Panc1 (cell line): ENCODE results near the gene ZBTB18. TPM values are rescaled to one million over a fixed set of nuclear protein-coding genes. Genes with fewer than 3 reads are reported as not detected.

Experiments used
- ATAC-seq: fragments of 200-7000 bp; cut with Tn5 transposase; 2 replicates; pipeline ENCODE4 v1.9.1; 2020; ENCODE audit warnings: mild to moderate bottlenecking, moderate library complexity
- BruUV-seq: library from RNA; stranded (reverse); fragments of 400-500 nt; replicated peaks from 2 replicates; lab custom pipeline; 2021; lab: Mats Ljungman, UMichigan
- CTCF ChIA-PET: fragments of 300-600 bp; sonication (Branson Sonifier 250); formaldehyde crosslinking; loops from one replicate; lab custom pipeline; 2022; ENCODE audit warnings: antibody characterized with exemption; lab: Charles Lee
- POLR2A ChIA-PET: fragments of 300-600 bp; sonication (Branson Sonifier 250); formaldehyde crosslinking; loops from one replicate; lab custom pipeline; 2022; ENCODE audit warnings: antibody characterized with exemption; lab: Charles Lee
- DNase-seq: peaks from one replicate; pipeline ENCODE4 v3.0.0-alpha.2; 2010; ENCODE audit warnings: low read depth, low spot score
- H3K27ac ChIP-seq: 2 replicates; pipeline ENCODE4 v1.5.1; 2011; ENCODE audit warnings: mild to moderate bottlenecking, low read length, inconsistent platforms
- H3K27me3 ChIP-seq: fragments of 200-500 bp; sonication (Bioruptor generic); 2 replicates; pipeline ENCODE4 v1.6.0; 2014; ENCODE audit warnings: low read length, inconsistent platforms; ENCODE audit not compliant: control insufficient read depth, insufficient read depth
- H3K36me3 ChIP-seq: fragments of 200-500 bp; sonication (Bioruptor generic); 2 replicates; pipeline ENCODE4 v1.5.1; 2014; ENCODE audit warnings: inconsistent platforms, mild to moderate bottlenecking, low read length, moderate library complexity; ENCODE audit not compliant: control insufficient read depth, insufficient read depth
- H3K4me1 ChIP-seq: 2 replicates; pipeline ENCODE4 v1.5.1; 2011; ENCODE audit warnings: inconsistent platforms, mild to moderate bottlenecking, low read length, moderate library complexity; ENCODE audit not compliant: control insufficient read depth, insufficient read depth
- H3K4me3 ChIP-seq, 2 experiments: 2 replicates each; pipeline ENCODE4 v1.5.1; 2011 to 2012; ENCODE audit warnings: low read depth in 2 of 2, low read length in 2 of 2, mild to moderate bottlenecking in 2 of 2, inconsistent platforms in 1 of 2, moderate library complexity in 1 of 2
- H3K9me3 ChIP-seq: fragments of 200-500 bp; sonication (Bioruptor generic); 2 replicates; pipeline ENCODE4 v1.5.1; 2014; ENCODE audit warnings: low read depth, mild to moderate bottlenecking, inconsistent platforms, low read length, moderate library complexity; ENCODE audit not compliant: control insufficient read depth, insufficient read depth
- CTCF ChIP-seq: fragments of 450-650 bp; IDR thresholded peaks from 2 replicates; pipeline ENCODE4 v1.5.1; 2017; ENCODE audit warnings: mild to moderate bottlenecking
- POLR2AphosphoS5 ChIP-seq: IDR thresholded peaks from 2 replicates; pipeline ENCODE4 v1.6.1; 2012; ENCODE audit warnings: mild to moderate bottlenecking, low read depth, low read length, moderate library complexity
- REST ChIP-seq, 2 experiments: IDR thresholded peaks; 2 replicates each; pipeline ENCODE4 v1.6.1; 2011 to 2012; ENCODE audit warnings: low read depth in 2 of 2, control low read depth in 1 of 2, low read length in 1 of 2, mild to moderate bottlenecking in 1 of 2, moderate library complexity in 1 of 2; ENCODE audit not compliant: insufficient read depth in 1 of 2
- SIN3A ChIP-seq: IDR thresholded peaks from 2 replicates; pipeline ENCODE4 v1.6.1; 2012; ENCODE audit warnings: low read depth, mild to moderate bottlenecking, low read length, moderate library complexity, borderline replicate concordance; ENCODE audit not compliant: insufficient read depth
- TCF7L2 ChIP-seq: IDR thresholded peaks from 2 replicates; pipeline ENCODE4 v1.6.1; 2011; ENCODE audit warnings: mild to moderate bottlenecking, low read depth, low read length, inconsistent platforms
- in situ Hi-C: cut with HindIII; loops from 2 replicates; pipeline ENCODE4 v1.10.0; 2016; ENCODE audit warnings: low sequenced_read_pairs, low pct_unique_long_range_greater_than_20kb
- intact Hi-C: fragments of 100-400 bp; cut with micrococcal nuclease; formaldehyde crosslinking; loops from one replicate; pipeline ENCODE4 v1.10.0; 2022; ENCODE audit not compliant: unreplicated experiment
- total RNA-seq: library from RNA; stranded (reverse); gene quantifications from one replicate; pipeline ENCODE4 v1.2.1, GENCODE V29; 2021; ENCODE audit not compliant: unreplicated experiment

ZBTB18 gene
- total RNA-seq, 1 experiment from 2014 or later, result 9.9 TPM

- Histone ChIP-seq H3K9me3 (no peaks in the 10 kb centered on the region), H3K4me1 (no peaks in the 10 kb centered on the region), H3K36me3 (no peaks in the 10 kb centered on the region), H3K4me3 (no peak overlapping the region), H3K27ac (no peak overlapping the region), H3K27me3 (no peaks in the 10 kb centered on the region; the same call in none of the 2 replicates)
- DNase-seq (no peak), ATAC-seq (no peak)
- BruUV-seq, result no TSS peak
- no peak for TF ChIP-seq SIN3A
- TF ChIP-seq REST (IDR thresholded peaks at IDR 0.05; ENCODE audit: insufficient read depth in 1 of 2, low read depth in 2 of 2, low read length in 1 of 2), result no peak
- no peak for TF ChIP-seq POLR2AphosphoS5
- no peak for TF ChIP-seq TCF7L2
- TF ChIP-seq CTCF, result no peak
- CTCF ChIA-PET, result no interaction called here
- POLR2A ChIA-PET, result no interaction called here
- intact Hi-C loops, result no loop called here
- in situ Hi-C loops, result no loop called here
These were observed 49.2 kb downstream of the ZBTB18 start for GRCh38 chr1:244100276-244100675.

GRCh38 chr1:244100704-244101453, 49.8 kb downstream of the ZBTB18 start:
- H3K36me3 ChIP-seq, result no peaks in the 10 kb centered on the region
- TF ChIP-seq REST (IDR thresholded peaks at IDR 0.05; ENCODE audit: insufficient read depth in 1 of 2, low read depth in 2 of 2, low read length in 1 of 2) (no peak), SIN3A (no peak), POLR2AphosphoS5 (no peak), CTCF (no peak), TCF7L2 (no peak)
- ATAC-seq (no peak), DNase-seq (no peak)
- no peaks in the 10 kb centered on the region for H3K4me1 ChIP-seq
- ChIA-PET CTCF (no interaction called here), POLR2A (no interaction called here)
- no peak overlapping the region for H3K4me3 ChIP-seq
- in situ Hi-C loops (no loop called here), intact Hi-C loops (no loop called here)
- no peak overlapping the region for H3K27ac ChIP-seq
- peaks cover 3% of the 10 kb centered on the region for H3K27me3 ChIP-seq
- BruUV-seq, result no TSS peak
- no peaks in the 10 kb centered on the region for H3K9me3 ChIP-seq
